Stimulated activated naive B cell treated with anti-CD40 and anti-IgM and Interleukin-4, amounts not matched to agents 10 μg/mL and 1 μg/mL and 100 μg/mL, for 72 hours (primary cell): ENCODE data around the gene SCAANT1.

Experiments
- ATAC-seq, 2 donors: fragments of 150-1000 bp; cut with Tn5 transposase; replicated peaks; 2 replicates each; pipeline ENCODE4 v1.10.0; 2021; ENCODE audit warnings: moderate library complexity in 1 of 2
- DNase-seq: peaks from one replicate; pipeline ENCODE4 v3.0.0; 2021
- H3K27ac Mint-ChIP-seq: one replicate; pipeline ENCODE4 v1.8.0; 2022; ENCODE audit warnings: mild to moderate bottlenecking, mixed read lengths
- H3K27me3 Mint-ChIP-seq, 2 donors: one replicate each; pipeline ENCODE4 v1.8.0; 2022; ENCODE audit warnings: mixed read lengths in 2 of 2
- H3K36me3 Mint-ChIP-seq, 2 donors: one replicate each; pipeline ENCODE4 v1.8.0; 2022; ENCODE audit warnings: mixed read lengths in 2 of 2, mild to moderate bottlenecking in 1 of 2
- H3K4me1 Mint-ChIP-seq, 2 donors: one replicate each; pipeline ENCODE4 v1.8.0; 2022; ENCODE audit warnings: mixed read lengths in 2 of 2, mild to moderate bottlenecking in 1 of 2
- H3K4me3 Mint-ChIP-seq, 2 donors: one replicate each; pipeline ENCODE4 v1.8.0; 2022; ENCODE audit warnings: mild to moderate bottlenecking in 2 of 2, mixed read lengths in 2 of 2, moderate library complexity in 1 of 2
- H3K9me3 Mint-ChIP-seq, 2 donors: one replicate each; pipeline ENCODE4 v1.8.0; 2022; ENCODE audit warnings: mixed read lengths in 2 of 2, mild to moderate bottlenecking in 1 of 2

The SCAANT1 gene

DNA sequence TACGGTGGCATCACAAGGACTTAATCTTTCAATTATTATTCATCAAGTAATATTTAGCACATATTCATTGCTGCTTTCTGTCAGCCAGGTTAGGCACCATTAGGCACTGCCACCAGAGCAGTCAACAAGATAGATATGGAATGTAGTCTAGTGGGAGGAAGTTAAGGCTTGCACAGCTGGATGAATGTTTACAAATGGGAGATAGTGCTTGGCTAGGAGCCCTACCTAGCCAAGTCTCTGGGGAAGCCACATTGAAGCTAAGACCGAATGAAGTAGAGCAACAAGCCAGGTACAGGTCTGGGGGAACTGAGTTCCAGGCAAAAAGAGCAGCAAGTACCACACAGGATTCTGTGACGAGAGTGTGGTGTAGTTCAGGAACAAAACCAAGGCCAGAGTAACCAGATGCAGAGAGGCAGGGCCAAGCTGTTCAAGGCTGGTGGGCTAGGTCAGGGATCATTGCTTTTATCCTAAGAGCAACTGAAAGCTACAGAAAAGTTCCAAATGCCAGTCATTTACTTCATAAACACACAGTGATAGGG lies 33.4 kb upstream of the SCAANT1 start:
- Mint-ChIP-seq H3K27ac (no peak overlapping the region), H3K4me3 (no peak overlapping the region), H3K9me3 (no peaks in the 10 kb centered on the region), H3K4me1 (peaks cover 35 to 59% of the 10 kb centered on the region in 2 donors), H3K27me3 (no peaks in the 10 kb centered on the region), H3K36me3 (peaks cover 21 to 50% of the 10 kb centered on the region in 2 donors)
- no peak for DNase-seq
- no peak for ATAC-seq

GRCh38 chr3:63943678-63944077 lies 31.5 kb upstream of the SCAANT1 start:
- DNase-seq: no peak
- no peaks in the 10 kb centered on the region for H3K9me3 Mint-ChIP-seq
- peaks cover 21 to 55% of the 10 kb centered on the region in 2 donors for H3K36me3 Mint-ChIP-seq

GRCh38 chr3:63942528-63942927 lies 30.3 kb upstream of the SCAANT1 start:
- ATAC-seq: no peak
- Mint-ChIP-seq H3K9me3 (no peaks in the 10 kb centered on the region), H3K4me1 (peaks cover 39 to 63% of the 10 kb centered on the region in 2 donors)

More at GRCh38 chr3:63943678-63944077, 31.5 kb upstream of the SCAANT1 start:
- Mint-ChIP-seq H3K27ac (no peak overlapping the region), H3K4me1 (peaks cover 38 to 61% of the 10 kb centered on the region in 2 donors), H3K27me3 (no peaks in the 10 kb centered on the region), H3K4me3 (no peak overlapping the region)
- ATAC-seq: no peak

DNA sequence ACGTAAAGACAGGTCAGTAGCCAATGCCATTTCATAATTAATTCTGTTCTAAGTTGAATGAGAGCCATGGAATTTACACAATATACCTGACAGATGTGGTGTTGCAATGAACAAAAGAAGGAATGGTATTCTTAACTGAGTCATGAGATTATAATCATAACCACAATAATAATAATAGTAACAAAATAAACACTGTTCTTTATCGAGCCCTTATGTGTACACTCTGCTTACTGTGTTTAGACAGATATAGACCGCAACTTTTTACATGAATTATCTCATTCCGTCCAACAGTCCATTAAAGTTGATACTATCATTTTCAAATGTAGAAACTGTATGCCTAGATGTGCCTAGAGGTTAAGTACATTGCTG lies 28.2 kb upstream of the SCAANT1 start:
- no peak overlapping the region for H3K4me3 Mint-ChIP-seq
- no peaks in the 10 kb centered on the region for H3K9me3 Mint-ChIP-seq
- H3K27ac Mint-ChIP-seq: no peak overlapping the region
- DNase-seq (no peak), ATAC-seq (no peak)
- peaks cover 14 to 36% of the 10 kb centered on the region in 2 donors for H3K36me3 Mint-ChIP-seq
- peaks cover 31 to 50% of the 10 kb centered on the region in 2 donors for H3K4me1 Mint-ChIP-seq
- H3K27me3 Mint-ChIP-seq: no peaks in the 10 kb centered on the region

More at GRCh38 chr3:63942528-63942927, 30.3 kb upstream of the SCAANT1 start:
- no peak overlapping the region for H3K4me3 Mint-ChIP-seq
- peaks cover 16 to 50% of the 10 kb centered on the region in 2 donors for H3K36me3 Mint-ChIP-seq
- H3K27ac Mint-ChIP-seq: no peak overlapping the region
- no peak for DNase-seq
- no peaks in the 10 kb centered on the region for H3K27me3 Mint-ChIP-seq

DNA sequence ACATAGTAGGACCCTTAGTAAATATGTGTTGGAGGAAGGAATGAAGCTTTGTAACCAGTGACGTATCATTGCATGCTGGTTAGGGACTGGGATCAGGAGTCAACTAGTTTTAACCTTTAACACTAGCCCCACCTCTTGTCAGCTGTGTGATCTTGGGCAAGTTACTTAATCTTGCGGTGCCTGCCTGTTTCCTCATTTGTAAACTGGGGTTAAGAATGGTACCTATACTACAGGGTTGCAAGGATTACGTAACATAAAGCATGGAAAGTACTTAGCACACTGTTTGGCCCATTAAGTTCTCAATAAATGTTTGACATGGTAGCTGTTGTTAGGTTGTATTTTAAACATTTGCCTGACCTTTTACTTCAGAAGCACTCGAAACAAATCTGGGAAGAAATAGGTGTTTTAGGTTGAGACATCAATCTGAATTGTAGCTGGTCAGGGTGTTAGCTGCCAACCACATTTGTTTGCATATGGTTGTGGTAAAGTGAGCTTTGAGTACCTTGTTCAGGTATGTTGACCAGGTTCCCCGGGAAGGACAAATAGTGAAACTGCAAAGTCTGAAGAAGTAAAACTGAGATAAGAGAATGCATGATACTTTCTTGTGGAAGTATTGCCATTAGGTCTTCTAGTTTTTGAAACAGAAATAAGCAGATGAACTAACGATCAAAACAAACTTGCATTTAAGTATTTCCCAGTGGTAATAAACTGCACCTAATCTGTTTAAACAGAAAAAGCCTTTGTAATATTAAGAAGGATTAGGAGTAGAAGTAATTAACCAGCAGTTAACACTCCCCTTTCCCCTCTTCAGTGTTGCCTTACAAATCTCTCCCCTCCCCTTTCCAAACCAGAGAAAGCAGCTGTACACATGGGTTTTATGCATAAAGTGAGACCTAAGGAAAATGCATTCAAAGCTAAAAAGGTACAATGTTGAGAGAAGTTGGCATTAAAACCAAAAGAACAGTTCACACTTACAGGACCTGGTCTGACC lies 25.8 kb upstream of the SCAANT1 start:
- Mint-ChIP-seq H3K27me3 (no peaks in the 10 kb centered on the region), H3K36me3 (peaks cover 17 to 40% of the 10 kb centered on the region in 2 donors), H3K4me3 (peak overlapping the region in 1 of 2 donors; percentile 23), H3K4me1 (peaks cover 42 to 60% of the 10 kb centered on the region in 2 donors), H3K9me3 (peaks cover 0 to 4% of the 10 kb centered on the region in 2 donors), H3K27ac (no peak overlapping the region)
- ATAC-seq (peak; percentile 51 to 61), DNase-seq (no peak)

- H3K4me3 Mint-ChIP-seq: peak overlapping the region in 1 of 2 donors; percentile 32
- peaks cover 0 to 4% of the 10 kb centered on the region in 2 donors for H3K9me3 Mint-ChIP-seq
- DNase-seq (no peak), ATAC-seq (no peak)
- H3K4me1 Mint-ChIP-seq: peaks cover 47 to 66% of the 10 kb centered on the region in 2 donors
- peaks cover 16 to 39% of the 10 kb centered on the region in 2 donors for H3K36me3 Mint-ChIP-seq
- H3K27me3 Mint-ChIP-seq: no peaks in the 10 kb centered on the region
- H3K27ac Mint-ChIP-seq: peak overlapping the region; percentile 20
These were observed 24.7 kb upstream of the SCAANT1 start for GRCh38 chr3:63936925-63937324.

DNA sequence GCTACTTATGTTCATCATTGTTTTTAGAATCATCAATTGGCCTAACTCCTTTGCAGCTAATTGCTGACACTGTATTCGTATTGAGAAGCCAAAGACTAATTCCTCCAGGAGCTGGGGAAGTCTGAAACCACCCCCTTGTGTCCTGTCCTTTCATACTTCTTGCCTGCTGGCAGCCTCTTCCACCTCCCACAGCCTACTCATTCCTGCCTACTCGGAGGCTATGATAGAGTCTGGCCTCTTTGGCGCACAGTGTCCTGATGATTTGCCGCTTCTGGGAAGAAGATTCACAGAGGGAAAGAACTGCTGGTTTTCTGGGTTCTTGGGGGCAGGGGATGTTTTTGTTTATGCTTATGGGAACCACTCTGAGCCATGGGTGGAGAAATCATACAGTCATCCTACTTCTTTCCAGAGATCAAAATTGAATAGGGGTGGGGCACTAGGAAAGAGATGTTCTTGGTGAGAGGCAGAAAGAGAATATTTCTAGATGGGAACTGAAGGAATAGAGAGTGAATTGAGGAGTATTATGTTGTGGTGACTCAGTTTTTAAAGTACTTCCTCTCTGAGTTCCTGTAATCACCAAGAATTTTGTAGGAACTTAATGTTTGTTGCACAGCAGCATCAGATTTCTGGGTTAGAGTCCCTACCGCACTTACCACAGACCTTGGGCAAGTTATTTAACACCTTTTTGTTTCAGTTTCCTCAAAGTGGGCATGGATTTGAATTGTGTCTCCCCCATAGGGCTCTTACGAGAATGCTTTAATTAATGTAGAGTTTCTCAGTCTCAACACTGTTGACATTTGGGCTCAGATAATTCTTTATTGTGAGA lies 22.1 kb upstream of the SCAANT1 start:
- ATAC-seq: peak; percentile 22 to 29
- Mint-ChIP-seq H3K27ac (peak overlapping the region; percentile 47), H3K27me3 (no peaks in the 10 kb centered on the region), H3K9me3 (peaks cover 0 to 4% of the 10 kb centered on the region in 2 donors), H3K4me1 (peaks cover 52 to 75% of the 10 kb centered on the region in 2 donors), H3K4me3 (peak overlapping the region; percentile 44 to 69), H3K36me3 (peaks cover 19 to 51% of the 10 kb centered on the region in 2 donors)
- DNase-seq: no peak

DNA sequence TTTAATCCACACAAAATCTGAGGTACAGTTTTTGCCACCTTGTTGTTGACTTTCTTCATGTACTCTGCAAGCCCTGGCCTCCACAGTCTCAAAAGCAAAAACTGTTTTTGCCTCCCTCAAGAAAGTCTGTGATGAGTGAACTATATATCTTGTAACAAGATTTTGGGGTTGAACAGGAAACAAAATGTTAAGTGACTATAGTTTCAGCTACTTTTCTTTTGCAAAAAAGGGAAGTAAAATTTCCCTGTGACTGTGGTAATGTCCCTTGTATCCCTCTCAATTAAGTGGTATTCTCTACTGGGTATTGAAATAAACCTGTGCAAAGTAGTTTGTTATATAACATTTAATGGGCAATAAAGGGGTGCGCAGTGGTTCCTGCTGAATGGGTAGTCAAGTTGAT lies 21.3 kb upstream of the SCAANT1 start:
- ATAC-seq (peak; percentile 85 to 88), DNase-seq (no peak)
- H3K27ac Mint-ChIP-seq: peak overlapping the region; percentile 93
- H3K4me1 Mint-ChIP-seq: peaks cover 52 to 78% of the 10 kb centered on the region in 2 donors
- peak overlapping the region; percentile 69 to 74 for H3K4me3 Mint-ChIP-seq
- peaks cover 20 to 51% of the 10 kb centered on the region in 2 donors for H3K36me3 Mint-ChIP-seq
- peaks cover 0 to 4% of the 10 kb centered on the region in 2 donors for H3K9me3 Mint-ChIP-seq
- no peaks in the 10 kb centered on the region for H3K27me3 Mint-ChIP-seq

DNA sequence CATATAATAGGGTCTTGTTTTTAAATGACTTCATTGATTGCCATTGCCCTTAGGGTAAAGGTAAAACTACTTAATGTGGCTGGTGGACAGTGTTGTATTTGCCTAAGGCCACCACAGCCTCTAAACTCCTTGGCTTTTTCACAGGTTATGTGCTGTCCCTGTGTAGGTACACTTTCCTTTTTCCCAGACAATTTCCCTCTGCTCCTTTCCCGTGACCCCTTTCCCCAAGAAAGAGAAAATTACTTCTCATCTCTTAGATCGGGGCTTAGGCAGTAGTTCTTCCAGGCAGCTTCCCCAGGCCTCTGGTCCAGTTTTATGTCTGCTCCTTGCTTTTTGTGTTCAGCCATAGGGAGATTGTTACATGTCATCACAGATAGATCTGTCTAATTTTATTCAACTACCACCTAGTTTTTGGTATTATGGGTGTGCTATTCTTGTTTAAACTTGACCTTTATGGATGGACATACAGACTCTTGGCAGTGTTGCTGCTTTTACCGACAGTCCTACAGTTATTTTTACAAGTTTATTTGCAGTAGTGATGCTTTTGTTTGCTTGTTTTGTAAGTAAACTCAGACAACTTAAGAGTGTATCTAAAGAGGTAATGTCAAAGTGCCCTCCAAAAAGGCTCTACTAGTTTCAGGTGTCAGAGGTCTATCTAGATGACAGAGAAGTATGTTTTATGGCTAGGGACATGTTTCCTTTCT lies 20.5 kb upstream of the SCAANT1 start:
- Mint-ChIP-seq H3K27me3 (no peaks in the 10 kb centered on the region), H3K27ac (peak overlapping the region; percentile 93), H3K4me1 (peaks cover 50 to 77% of the 10 kb centered on the region in 2 donors), H3K36me3 (peaks cover 21 to 52% of the 10 kb centered on the region in 2 donors), H3K9me3 (peaks cover 0 to 4% of the 10 kb centered on the region in 2 donors), H3K4me3 (peak overlapping the region; percentile 69 to 74)
- DNase-seq (no peak), ATAC-seq (peak in 1 of 2 donors; percentile 29)

DNA sequence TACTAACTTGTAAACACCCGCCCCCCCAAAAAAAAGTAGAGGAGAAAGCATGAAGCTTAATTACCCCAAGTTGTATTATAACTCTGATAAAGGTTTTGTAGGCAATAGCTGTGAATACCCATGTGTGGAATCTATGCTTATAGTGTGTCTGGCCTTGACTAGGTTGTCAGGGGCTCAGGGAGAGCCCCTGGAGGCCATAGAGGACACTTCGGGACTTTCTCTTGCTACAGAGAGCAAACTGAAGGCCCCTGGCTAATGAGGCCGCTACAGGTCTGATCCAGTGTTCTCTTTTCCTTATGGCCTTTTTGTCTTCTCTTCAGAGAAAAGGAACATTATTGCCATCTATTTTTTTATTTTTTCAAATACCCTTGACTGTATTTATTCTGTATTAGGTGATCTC lies 19.1 kb upstream of the SCAANT1 start:
- Mint-ChIP-seq H3K9me3 (peaks cover 0 to 4% of the 10 kb centered on the region in 2 donors), H3K27ac (no peak overlapping the region), H3K36me3 (peaks cover 30 to 59% of the 10 kb centered on the region in 2 donors), H3K27me3 (no peaks in the 10 kb centered on the region), H3K4me1 (peaks cover 55 to 81% of the 10 kb centered on the region in 2 donors), H3K4me3 (peak overlapping the region in 1 of 2 donors; percentile 6)
- ATAC-seq (no peak), DNase-seq (no peak)

DNA sequence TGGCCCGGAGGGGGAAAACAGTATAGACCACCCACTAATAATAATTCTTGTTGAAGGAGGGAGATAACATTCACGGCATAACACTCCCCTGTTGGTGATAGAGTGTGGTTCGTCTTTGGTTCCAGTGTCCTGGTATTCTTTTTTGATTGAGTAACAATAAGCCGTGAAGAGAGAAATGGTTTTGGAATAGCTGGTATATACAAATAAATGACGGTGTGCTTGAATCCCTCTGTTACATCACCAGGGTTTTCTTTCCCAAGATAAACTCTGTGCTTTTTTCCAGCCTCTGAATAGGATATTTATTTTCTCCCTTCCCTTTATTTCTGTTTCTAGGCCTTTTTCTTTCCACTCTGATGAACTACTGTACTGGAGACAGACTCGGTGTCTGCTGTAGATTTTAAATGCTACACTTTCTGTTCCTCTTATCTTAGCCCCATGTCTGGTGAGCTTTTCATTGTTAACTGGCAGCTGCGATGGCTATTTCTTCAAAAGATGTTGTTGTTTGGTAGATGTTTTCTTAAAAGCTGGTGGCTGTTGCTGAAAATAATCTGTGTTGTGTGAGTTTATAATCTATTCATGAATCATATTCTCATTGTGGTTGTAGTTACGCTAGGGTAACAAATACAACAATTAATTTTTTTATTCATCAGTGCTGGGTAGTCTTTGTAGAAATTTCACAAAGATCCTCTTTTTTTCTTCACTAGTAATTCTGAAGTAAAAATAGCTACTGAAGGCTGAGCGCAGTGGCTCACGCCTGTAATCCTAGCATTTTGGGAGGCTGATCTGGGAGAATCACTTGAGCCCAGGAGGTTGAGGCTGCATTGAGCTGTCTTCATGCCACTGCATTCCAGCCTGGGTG lies 15.5 kb upstream of the SCAANT1 start:
- Mint-ChIP-seq H3K4me3 (peak overlapping the region; percentile 42 to 69), H3K36me3 (peaks cover 52 to 72% of the 10 kb centered on the region in 2 donors), H3K4me1 (peaks cover 64 to 92% of the 10 kb centered on the region in 2 donors), H3K27me3 (no peaks in the 10 kb centered on the region), H3K27ac (peak overlapping the region; percentile 78), H3K9me3 (peaks cover 3 to 10% of the 10 kb centered on the region in 2 donors)
- ATAC-seq (peak; percentile 80 to 87), DNase-seq (no peak)

DNA sequence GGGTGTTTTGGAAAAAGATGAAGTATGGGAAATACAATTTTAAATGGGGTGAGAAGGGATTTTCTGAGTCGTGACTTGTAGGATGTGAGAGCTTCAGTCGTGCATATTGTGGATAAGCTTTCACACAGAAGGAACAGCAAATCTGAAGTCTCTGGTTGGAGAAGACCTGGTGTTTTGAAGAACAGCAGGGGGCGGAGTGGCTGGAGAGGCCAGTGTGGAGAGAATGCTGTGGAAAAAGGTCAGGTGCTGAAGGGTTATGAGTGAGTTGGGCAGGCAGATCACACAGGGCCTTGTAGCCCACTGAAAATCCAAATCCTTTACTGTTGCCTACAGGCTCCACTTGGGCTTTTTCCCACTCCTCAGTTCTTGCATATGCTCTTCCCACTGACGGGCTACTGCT lies 14.1 kb upstream of the SCAANT1 start:
- Mint-ChIP-seq H3K9me3 (peaks cover 3 to 10% of the 10 kb centered on the region in 2 donors), H3K27me3 (no peaks in the 10 kb centered on the region), H3K4me1 (peaks cover 68 to 92% of the 10 kb centered on the region in 2 donors), H3K36me3 (peaks cover 54 to 77% of the 10 kb centered on the region in 2 donors), H3K4me3 (peak overlapping the region; percentile 44 to 64), H3K27ac (peak overlapping the region; percentile 72)
- ATAC-seq: no peak
- DNase-seq: no peak
